ENCODE data around the gene BBC3.

DNA sequence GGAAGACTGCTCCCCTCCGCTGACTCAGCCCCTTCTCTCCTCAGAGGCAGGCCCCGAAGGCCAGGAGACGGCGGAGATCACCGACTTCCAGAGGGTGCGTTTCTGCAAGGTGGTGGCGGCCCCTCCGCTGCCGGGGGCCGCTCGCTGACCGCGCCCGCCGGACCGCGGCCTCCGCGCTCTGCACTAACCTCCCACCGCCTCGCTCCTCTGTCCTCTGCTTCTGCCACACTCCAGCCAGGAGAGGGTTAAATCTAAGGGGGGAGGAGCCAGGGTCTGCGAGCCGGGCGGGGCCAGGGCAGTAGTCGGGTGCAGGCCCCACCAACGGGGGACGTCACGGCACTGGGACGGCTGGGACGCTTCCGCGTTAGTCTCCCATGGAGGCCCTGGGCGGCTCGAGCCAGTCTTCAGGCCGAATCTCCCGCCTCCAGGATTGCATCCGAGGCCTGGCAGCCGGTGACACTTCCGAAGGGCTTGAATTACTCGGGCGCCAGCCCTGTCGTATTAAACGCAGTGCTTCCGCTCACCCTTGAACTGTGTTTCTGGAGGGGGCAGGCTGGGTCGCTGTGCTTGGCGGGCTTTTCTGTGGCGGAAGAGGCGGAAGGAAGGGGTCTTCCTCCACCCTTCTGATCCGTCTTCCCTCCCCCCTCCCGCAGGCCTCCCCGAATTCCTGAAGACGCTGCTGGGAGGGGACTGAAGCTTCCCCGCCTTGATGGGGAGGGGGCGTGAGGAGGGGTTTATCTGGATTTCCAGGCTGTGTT is 42.5 kb upstream of the BBC3 start:
- TF ChIP-seq, protein P1, sequence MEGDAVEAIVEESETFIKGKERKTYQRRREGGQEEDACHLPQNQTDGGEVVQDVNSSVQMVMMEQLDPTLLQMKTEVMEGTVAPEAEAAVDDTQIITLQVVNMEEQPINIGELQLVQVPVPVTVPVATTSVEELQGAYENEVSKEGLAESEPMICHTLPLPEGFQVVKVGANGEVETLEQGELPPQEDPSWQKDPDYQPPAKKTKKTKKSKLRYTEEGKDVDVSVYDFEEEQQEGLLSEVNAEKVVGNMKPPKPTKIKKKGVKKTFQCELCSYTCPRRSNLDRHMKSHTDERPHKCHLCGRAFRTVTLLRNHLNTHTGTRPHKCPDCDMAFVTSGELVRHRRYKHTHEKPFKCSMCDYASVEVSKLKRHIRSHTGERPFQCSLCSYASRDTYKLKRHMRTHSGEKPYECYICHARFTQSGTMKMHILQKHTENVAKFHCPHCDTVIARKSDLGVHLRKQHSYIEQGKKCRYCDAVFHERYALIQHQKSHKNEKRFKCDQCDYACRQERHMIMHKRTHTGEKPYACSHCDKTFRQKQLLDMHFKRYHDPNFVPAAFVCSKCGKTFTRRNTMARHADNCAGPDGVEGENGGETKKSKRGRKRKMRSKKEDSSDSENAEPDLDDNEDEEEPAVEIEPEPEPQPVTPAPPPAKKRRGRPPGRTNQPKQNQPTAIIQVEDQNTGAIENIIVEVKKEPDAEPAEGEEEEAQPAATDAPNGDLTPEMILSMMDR (IDR thresholded peaks at IDR 0.05; ENCODE audit: poor library complexity, severe bottlenecking), result no peak
- TF ChIP-seq POLR2AphosphoS5 (IDR thresholded peaks at IDR 0.05), result peak; percentile 89
- no peak for TF ChIP-seq RAD21 (conservative IDR thresholded peaks at IDR 0.05)
- peak; percentile 67 for TF ChIP-seq MXI1 (conservative IDR thresholded peaks at IDR 0.05; ENCODE audit: poor library complexity, severe bottlenecking)
- TF ChIP-seq TAF1 (IDR thresholded peaks at IDR 0.05; ENCODE audit: low read depth), result no peak
- no peak for TF ChIP-seq EZH2 (IDR thresholded peaks at IDR 0.05; ENCODE audit: borderline replicate concordance, insufficient read depth, low read length, poor library complexity, severe bottlenecking)
- TF ChIP-seq EP300 (conservative IDR thresholded peaks at IDR 0.05; ENCODE audit: poor library complexity, severe bottlenecking), result peak; percentile 48
- TF ChIP-seq, protein P2, sequence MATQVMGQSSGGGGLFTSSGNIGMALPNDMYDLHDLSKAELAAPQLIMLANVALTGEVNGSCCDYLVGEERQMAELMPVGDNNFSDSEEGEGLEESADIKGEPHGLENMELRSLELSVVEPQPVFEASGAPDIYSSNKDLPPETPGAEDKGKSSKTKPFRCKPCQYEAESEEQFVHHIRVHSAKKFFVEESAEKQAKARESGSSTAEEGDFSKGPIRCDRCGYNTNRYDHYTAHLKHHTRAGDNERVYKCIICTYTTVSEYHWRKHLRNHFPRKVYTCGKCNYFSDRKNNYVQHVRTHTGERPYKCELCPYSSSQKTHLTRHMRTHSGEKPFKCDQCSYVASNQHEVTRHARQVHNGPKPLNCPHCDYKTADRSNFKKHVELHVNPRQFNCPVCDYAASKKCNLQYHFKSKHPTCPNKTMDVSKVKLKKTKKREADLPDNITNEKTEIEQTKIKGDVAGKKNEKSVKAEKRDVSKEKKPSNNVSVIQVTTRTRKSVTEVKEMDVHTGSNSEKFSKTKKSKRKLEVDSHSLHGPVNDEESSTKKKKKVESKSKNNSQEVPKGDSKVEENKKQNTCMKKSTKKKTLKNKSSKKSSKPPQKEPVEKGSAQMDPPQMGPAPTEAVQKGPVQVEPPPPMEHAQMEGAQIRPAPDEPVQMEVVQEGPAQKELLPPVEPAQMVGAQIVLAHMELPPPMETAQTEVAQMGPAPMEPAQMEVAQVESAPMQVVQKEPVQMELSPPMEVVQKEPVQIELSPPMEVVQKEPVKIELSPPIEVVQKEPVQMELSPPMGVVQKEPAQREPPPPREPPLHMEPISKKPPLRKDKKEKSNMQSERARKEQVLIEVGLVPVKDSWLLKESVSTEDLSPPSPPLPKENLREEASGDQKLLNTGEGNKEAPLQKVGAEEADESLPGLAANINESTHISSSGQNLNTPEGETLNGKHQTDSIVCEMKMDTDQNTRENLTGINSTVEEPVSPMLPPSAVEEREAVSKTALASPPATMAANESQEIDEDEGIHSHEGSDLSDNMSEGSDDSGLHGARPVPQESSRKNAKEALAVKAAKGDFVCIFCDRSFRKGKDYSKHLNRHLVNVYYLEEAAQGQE (IDR thresholded peaks at IDR 0.05; ENCODE audit: borderline replicate concordance), result peak; percentile 51
- TF ChIP-seq SMC3 (conservative IDR thresholded peaks at IDR 0.05; ENCODE audit: poor library complexity), result no peak

Measured in neural cell (in vitro differentiated cells).